Cardiac muscle cell (in vitro differentiated cells and primary cell): Measurements from ENCODE around the gene SPATA13. TPM values are rescaled to one million over a fixed set of nuclear protein-coding genes. Genes with fewer than 3 reads are reported as not detected.

Experiments used
- DNase-seq, 2 donors: peaks; one replicate each; pipeline versions ENCODE4 v3.0.0 to v3.0.0-alpha.2; 2010 to 2017; ENCODE audit warnings: low read depth in 1 of 2, low spot score in 1 of 2
- H3K27ac ChIP-seq: fragments of 200-600 bp; sonication (generic); 2 replicates; pipeline ENCODE4 v1.5.1; 2016
- H3K27me3 ChIP-seq: fragments of 200-600 bp; sonication (generic); 2 replicates; pipeline ENCODE4 v1.6.0; 2016; ENCODE audit warnings: control low read depth
- H3K36me3 ChIP-seq: fragments of 200-600 bp; sonication (generic); 2 replicates; pipeline ENCODE4 v1.5.1; 2016; ENCODE audit warnings: control low read depth
- H3K4me1 ChIP-seq: fragments of 200-600 bp; sonication (generic); 2 replicates; pipeline ENCODE4 v1.8.1; 2017; ENCODE audit warnings: low read depth, mild to moderate bottlenecking, mixed run types
- H3K4me3 ChIP-seq: fragments of 200-600 bp; sonication (generic); 2 replicates; pipeline ENCODE4 v1.5.1; 2016; ENCODE audit warnings: mild to moderate bottlenecking
- H3K9me3 ChIP-seq: fragments of 200-600 bp; sonication (generic); 2 replicates; pipeline ENCODE4 v1.5.1; 2017; ENCODE audit warnings: low read depth, mild to moderate bottlenecking, control low read depth
- polyA plus RNA-seq: library from polyadenylated mRNA; unstranded; fragments of >200 nt; fragmentation: Nextera tagmentation; extraction: Ambion mirVana; gene quantifications from 2 replicates; pipeline ENCODE4 v1.2.1, GENCODE V29; 2016
- total RNA-seq: library from RNA; depleted of rRNA; stranded (reverse); fragments of >200 nt; gene quantifications from 2 replicates; pipeline ENCODE4 v1.2.3, GENCODE V29; 2016
- TF ChIP-seq, protein P1 (sequence below): IDR thresholded peaks from 2 replicates; pipeline ENCODE4 v1.5.1; 2012; ENCODE audit warnings: low read depth, mild to moderate bottlenecking, low read length

The SPATA13 gene
- total and polyA plus RNA-seq, 2 experiments from 2014 or later: 3.9 to 23.3 TPM

DNA sequence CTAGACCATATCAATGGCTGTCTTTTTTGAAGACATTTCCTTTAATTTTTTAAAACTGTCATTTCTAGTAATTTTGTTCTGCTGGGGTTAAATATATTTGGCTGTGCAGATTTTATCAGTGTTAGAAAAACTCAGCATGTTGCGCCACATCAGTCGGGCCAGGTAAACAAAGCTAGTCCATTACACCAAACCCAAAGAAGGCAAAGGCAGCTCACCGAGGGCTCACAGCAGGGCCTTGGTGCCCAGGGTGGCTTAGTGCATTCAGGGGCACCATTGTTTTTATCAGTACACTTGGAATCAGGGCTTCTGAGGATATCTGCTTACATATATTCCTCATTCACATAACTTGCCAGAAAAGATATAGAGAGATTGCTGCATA, 22.2 kb downstream of the SPATA13 start:
- no peaks in the 10 kb centered on the region for H3K36me3 ChIP-seq
- H3K27me3 ChIP-seq: no peaks in the 10 kb centered on the region
- H3K27ac ChIP-seq: no peak overlapping the region
- H3K9me3 ChIP-seq: no peaks in the 10 kb centered on the region
- no peaks in the 10 kb centered on the region for H3K4me1 ChIP-seq
- no peak overlapping the region for H3K4me3 ChIP-seq
- DNase-seq: no peak
- TF ChIP-seq, protein P1, sequence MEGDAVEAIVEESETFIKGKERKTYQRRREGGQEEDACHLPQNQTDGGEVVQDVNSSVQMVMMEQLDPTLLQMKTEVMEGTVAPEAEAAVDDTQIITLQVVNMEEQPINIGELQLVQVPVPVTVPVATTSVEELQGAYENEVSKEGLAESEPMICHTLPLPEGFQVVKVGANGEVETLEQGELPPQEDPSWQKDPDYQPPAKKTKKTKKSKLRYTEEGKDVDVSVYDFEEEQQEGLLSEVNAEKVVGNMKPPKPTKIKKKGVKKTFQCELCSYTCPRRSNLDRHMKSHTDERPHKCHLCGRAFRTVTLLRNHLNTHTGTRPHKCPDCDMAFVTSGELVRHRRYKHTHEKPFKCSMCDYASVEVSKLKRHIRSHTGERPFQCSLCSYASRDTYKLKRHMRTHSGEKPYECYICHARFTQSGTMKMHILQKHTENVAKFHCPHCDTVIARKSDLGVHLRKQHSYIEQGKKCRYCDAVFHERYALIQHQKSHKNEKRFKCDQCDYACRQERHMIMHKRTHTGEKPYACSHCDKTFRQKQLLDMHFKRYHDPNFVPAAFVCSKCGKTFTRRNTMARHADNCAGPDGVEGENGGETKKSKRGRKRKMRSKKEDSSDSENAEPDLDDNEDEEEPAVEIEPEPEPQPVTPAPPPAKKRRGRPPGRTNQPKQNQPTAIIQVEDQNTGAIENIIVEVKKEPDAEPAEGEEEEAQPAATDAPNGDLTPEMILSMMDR: no peak

DNA sequence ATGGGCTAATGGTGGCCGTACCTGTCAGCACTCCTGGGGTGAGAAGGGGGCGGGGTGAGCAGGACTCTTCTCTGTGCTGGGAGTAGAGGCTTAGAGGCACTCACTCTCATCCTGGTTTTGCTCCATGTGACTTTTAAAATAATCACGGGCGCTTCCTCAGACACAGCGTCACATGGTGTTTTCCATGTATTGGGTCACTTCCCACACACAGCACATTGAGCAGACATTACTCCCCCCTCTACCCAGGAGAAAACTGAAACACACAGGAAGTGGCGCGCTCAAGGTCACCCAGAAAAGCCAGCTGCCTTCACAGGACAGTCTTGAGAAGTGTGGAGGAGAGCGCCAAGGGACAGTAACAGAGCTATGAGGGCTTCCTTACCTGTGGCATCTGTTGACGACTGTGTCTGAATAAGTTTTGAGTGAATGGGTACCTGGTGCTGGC, 23.2 kb downstream of the SPATA13 start:
- no peak for DNase-seq
- no peaks in the 10 kb centered on the region for H3K27me3 ChIP-seq
- H3K27ac ChIP-seq: no peak overlapping the region
- no peaks in the 10 kb centered on the region for H3K4me1 ChIP-seq
- H3K36me3 ChIP-seq: no peaks in the 10 kb centered on the region
- no peaks in the 10 kb centered on the region for H3K9me3 ChIP-seq
- TF ChIP-seq, protein P1: no peak
- no peak overlapping the region for H3K4me3 ChIP-seq

DNA sequence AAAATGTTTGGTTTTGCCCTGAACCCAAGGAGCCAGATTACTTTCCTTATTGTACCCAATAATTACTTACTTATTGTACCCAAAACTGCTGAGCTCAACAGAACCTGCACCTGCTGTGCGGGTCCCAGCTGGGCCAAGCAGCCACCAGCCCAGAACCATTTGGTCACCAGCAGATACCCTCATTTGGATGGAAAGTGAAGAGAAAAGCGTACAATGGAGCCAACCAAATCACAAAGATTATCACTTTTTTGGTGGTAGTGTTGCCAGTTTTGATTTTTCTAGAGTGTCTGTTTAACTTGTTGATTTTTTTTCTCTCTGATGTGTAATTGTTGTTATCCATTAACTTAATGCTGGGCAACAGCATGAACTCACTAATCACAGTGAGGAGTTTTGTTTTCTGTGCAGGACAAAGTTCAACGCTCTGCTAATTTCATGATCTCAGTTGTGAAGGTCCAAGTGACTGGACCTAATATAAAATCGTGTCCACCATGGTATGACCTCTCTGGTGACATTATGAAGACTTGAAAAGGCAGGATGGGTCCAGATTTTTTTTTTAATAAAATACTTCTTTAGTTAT, 23.8 kb downstream of the SPATA13 start:
- DNase-seq: no peak
- Histone ChIP-seq H3K27ac (no peak overlapping the region), H3K4me1 (no peaks in the 10 kb centered on the region), H3K9me3 (no peaks in the 10 kb centered on the region), H3K27me3 (no peaks in the 10 kb centered on the region), H3K36me3 (no peaks in the 10 kb centered on the region), H3K4me3 (no peak overlapping the region)
- TF ChIP-seq, protein P1: no peak

DNA sequence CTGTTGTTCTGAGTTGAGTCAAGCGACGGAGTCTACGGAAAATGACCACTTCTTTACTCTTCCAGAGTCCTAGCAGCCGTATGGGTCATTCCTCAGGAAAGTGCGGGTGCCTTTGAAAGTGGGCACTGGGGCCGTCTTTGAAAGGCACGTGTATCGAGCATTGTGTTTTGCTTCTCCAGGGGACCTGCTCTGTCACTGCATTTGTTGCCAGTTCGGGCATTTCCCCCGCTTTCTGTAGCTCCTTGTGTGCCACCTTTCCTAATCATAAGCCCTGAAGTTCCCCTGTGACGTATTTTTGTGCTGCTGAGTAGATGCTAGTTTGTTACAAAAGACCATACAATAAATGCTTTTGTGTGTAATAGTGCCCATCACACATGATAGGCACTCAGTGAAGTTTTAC, 24.4 kb downstream of the SPATA13 start:
- no peak overlapping the region for H3K4me3 ChIP-seq
- no peak for DNase-seq
- TF ChIP-seq, protein P1: no peak
- no peaks in the 10 kb centered on the region for H3K27me3 ChIP-seq
- no peaks in the 10 kb centered on the region for H3K4me1 ChIP-seq
- H3K36me3 ChIP-seq: no peaks in the 10 kb centered on the region
- no peak overlapping the region for H3K27ac ChIP-seq
- H3K9me3 ChIP-seq: no peaks in the 10 kb centered on the region

DNA sequence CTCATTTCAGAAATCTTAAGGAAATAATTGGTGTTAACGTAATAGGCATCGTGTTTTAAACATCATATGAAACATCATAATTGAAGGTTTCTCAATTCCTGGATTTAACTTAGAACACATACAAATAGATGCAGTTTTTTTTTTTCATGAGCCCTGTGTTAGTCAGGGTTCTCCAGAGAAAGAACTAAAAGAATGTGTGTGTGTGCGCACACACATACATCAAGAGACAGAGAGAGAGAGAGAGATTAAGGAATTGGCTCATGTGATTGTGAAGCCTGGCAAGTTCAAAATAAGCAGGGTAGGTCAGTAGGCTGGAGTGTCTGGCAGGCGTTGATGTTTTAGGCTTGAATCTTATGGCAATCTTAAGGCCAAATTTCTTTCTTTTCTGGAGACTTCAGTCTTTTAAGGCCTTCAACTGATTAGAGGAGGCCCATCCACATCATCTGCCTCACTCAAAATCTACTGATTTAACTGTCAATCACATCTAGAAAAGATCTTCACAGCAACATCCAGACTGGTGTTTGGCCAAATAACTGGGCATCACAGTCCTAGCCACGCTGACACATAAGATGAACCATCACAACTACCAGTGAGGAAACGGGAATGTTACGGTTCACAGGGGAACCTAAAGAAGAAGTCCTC, 25.2 kb downstream of the SPATA13 start:
- no peak overlapping the region for H3K27ac ChIP-seq
- DNase-seq: peak in 1 of 2 donors; percentile 60
- H3K36me3 ChIP-seq: no peaks in the 10 kb centered on the region
- TF ChIP-seq, protein P1: no peak
- no peaks in the 10 kb centered on the region for H3K4me1 ChIP-seq
- no peaks in the 10 kb centered on the region for H3K9me3 ChIP-seq
- no peak overlapping the region for H3K4me3 ChIP-seq
- no peaks in the 10 kb centered on the region for H3K27me3 ChIP-seq
